NCI-H1694 treated with DMSO at 0.1 percent for 48 hours (cell line): ENCODE measurements around the gene CHPF2.

ENCODE experiments used
- DNase-seq: peaks from one replicate; lab custom pipeline; 2025; lab: John Stamatoyannopoulos, UW

Gene CHPF2

GRCh38 chr7:151265351-151265931 is 33.2 kb downstream of the CHPF2 start:
- DNase-seq, result no peak

- DNase-seq, result no peak
These were observed 37.2 kb downstream of the CHPF2 start for GRCh38 chr7:151269511-151269910.

- DNase-seq, result no peak
These were observed 39.5 kb downstream of the CHPF2 start for GRCh38 chr7:151271699-151272355.

- no peak for DNase-seq
These were observed 40.1 kb downstream of the CHPF2 start for GRCh38 chr7:151272405-151272804.

GRCh38 chr7:151272877-151273276 is 40.6 kb downstream of the CHPF2 start:
- no peak for DNase-seq

- DNase-seq, result no peak
These were observed 41.5 kb downstream of the CHPF2 start for GRCh38 chr7:151273651-151274390.

GRCh38 chr7:151274396-151274795 is 42.1 kb downstream of the CHPF2 start:
- DNase-seq, result no peak

GRCh38 chr7:151274936-151275812 is 42.9 kb downstream of the CHPF2 start:
- DNase-seq, result no peak

GRCh38 chr7:151275813-151276577 is 43.7 kb downstream of the CHPF2 start:
- DNase-seq, result no peak

GRCh38 chr7:151276666-151277590 is 44.6 kb downstream of the CHPF2 start:
- peak; percentile 51 for DNase-seq

GRCh38 chr7:151277631-151278030 is 45.3 kb downstream of the CHPF2 start:
- DNase-seq, result no peak

GRCh38 chr7:151278949-151279348 is 46.7 kb downstream of the CHPF2 start:
- DNase-seq, result no peak

- DNase-seq, result no peak
These were observed 47.6 kb downstream of the CHPF2 start for GRCh38 chr7:151279868-151280267.

GRCh38 chr7:151280388-151281019 is 48.2 kb downstream of the CHPF2 start:
- no peak for DNase-seq

GRCh38 chr7:151281686-151282085 is 49.4 kb downstream of the CHPF2 start:
- no peak for DNase-seq

- no peak for DNase-seq
These were observed 49.8 kb downstream of the CHPF2 start for GRCh38 chr7:151282111-151282510.

GRCh38 chr7:151283302-151283701 is 51.0 kb downstream of the CHPF2 start:
- DNase-seq, result no peak

GRCh38 chr7:151286148-151286547 is 53.9 kb downstream of the CHPF2 start:
- DNase-seq, result no peak
